Measurements from ENCODE around the gene EEFSEC. TPM values are rescaled to one million over a fixed set of nuclear protein-coding genes. Genes with fewer than 3 reads are reported as not detected.
"Not testable (repeated sequence)": the region's sequence is repeated elsewhere in the genome, so short reads cannot be mapped to it uniquely, and the experiment has no call there.

EEFSEC gene
- total RNA-seq, 4 donors from 2014 or later: 11.7 to 23.0 (median 14.9) TPM

DNA sequence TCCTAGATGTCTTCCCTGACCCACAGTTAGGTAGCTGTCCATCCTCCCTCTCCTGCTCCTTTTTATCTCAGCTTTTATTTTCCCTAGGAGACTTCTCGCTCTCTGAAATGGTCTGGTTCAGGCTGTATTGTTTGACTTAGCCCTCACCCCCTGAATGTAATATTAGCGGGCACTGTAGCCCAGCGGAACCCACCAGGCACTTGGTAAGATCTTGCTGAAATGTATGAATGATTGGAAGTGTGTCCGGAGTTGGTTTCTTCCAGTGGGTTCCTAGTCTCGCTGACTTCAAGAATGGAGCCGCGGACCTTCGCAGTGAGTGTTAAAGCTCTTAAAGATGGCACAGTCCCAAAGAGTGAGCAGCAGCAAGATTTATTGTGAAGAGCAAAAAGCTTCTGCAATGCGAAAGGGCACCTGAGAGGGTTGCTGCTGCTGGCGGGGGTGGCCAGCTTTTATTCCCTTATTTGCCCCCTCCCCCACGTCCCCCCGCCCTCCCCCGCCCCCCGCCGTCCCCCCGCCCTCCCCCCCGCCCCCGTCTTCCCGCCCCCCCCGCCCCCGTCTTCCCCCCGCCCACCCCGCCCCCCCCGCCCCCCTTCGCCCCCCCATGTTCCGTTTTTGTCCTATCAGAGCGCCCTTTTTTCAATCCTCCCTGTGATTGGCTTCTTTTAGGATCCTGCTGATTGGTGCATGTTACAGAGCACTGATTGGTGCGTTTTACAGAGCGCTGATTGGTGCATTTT lies 694 bp upstream of the EEFSEC start:
- TF ChIP-seq, protein P1, sequence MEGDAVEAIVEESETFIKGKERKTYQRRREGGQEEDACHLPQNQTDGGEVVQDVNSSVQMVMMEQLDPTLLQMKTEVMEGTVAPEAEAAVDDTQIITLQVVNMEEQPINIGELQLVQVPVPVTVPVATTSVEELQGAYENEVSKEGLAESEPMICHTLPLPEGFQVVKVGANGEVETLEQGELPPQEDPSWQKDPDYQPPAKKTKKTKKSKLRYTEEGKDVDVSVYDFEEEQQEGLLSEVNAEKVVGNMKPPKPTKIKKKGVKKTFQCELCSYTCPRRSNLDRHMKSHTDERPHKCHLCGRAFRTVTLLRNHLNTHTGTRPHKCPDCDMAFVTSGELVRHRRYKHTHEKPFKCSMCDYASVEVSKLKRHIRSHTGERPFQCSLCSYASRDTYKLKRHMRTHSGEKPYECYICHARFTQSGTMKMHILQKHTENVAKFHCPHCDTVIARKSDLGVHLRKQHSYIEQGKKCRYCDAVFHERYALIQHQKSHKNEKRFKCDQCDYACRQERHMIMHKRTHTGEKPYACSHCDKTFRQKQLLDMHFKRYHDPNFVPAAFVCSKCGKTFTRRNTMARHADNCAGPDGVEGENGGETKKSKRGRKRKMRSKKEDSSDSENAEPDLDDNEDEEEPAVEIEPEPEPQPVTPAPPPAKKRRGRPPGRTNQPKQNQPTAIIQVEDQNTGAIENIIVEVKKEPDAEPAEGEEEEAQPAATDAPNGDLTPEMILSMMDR (IDR thresholded peaks at IDR 0.05): no peak
- no peak for ATAC-seq (ENCODE audit: low FRiP score)

DNA sequence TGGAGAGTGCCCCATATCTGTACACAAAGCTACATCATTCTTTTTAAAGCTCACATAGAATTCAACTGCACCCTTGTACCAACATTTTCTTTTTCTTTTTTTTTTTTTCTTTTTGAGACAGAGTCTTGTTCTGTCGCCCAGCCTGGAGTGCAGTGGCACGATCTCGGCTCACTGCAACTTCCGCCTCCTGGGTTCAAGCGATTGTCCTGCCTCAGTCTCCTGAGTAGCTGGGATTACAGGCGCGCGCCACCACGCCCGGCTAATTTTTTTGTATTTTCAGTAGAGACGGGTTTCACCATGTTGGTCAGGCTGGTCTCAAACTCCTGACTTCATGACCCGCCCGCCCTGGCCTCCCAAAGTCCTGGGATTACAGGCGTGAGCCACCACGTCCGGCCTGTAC lies 1.1 kb downstream of the EEFSEC start:
- DNase-seq (ENCODE audit: low spot score); ATAC-seq (ENCODE audit: low FRiP score): not testable (repeated sequence)

More for the DNA sequence above, 694 bp upstream of the EEFSEC start:
- no peak for DNase-seq (ENCODE audit: low spot score)

DNA sequence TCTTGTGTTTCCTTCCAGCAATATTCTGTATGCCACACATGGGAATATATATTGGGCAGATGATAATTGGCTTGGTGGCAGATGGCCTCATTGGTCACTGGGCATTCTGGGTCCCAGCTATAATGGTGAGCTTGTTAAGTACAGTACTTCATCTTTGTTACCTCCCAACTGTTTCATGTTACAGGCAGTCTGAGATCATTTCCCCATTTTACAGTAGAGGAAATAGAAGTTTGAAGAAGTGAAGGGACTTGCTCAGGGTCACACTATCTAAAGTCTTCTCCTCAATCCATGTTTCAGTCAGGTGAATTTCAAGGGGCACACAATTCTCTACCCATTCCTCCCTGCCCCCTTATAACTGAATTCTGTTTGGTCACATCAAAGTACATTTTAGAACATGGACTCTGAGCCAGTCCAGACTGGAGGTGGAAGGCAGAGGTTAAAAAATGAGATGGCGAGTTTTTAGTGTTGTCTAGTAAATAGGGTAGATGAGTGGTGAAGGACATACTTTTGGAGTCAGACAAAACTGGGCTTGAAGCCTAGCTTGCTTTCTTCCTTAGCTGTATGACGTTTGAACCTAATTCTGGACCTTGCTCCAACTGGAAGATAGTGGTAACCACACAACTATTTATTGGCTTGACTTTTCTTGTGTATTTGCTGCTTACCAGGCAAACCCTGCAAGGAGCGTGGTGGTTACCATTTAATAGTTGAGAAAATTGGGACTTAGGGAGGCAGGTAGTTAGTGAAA lies 2.5 kb downstream of the EEFSEC start:
- ATAC-seq (ENCODE audit: low FRiP score) (no peak), DNase-seq (ENCODE audit: low spot score) (no peak)
- TF ChIP-seq, protein P1 (IDR thresholded peaks at IDR 0.05): no peak

DNA sequence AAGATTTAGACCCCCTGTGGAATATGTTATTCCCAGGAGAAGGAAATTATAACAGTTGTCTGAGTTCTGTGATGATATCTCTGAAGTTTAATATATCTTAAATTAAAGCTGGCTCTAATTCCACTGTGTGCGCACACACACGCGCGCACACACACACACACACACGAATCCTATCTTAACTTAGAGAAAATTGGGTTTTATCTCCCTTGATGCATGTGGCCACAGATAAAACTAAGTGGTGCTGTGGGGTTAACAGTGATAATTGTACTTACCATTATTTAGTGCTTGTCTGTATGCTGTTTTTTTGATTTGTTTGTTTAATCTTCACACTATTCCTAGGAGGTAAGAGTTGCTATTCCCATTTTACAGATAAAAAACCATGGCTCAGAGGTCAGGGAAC lies 7.4 kb downstream of the EEFSEC start:
- TF ChIP-seq, protein P1 (IDR thresholded peaks at IDR 0.05): no peak
- DNase-seq (ENCODE audit: low spot score) (no peak), ATAC-seq (ENCODE audit: low FRiP score) (no peak)

DNA sequence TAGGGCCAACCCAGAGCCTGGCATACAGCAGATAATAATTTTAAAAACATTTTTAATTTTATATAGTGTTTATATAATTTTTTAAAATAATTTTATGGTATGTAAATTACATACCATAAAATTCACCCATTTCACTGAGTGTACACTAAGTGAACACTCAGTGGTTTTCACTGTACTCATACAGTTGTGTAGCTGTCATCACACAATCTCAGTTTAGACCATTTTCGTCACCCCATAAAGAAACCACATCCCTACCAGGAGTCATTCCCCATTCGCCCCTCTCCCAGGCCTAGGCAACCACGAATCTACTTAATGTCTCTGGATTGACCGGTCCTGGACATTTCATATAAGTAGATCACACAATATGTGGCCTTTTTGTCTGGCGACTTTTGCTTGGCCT lies 10.2 kb downstream of the EEFSEC start:
- TF ChIP-seq, protein P1 (IDR thresholded peaks at IDR 0.05): no peak
- no peak for ATAC-seq (ENCODE audit: low FRiP score)
- DNase-seq (ENCODE audit: low spot score): no peak

DNA sequence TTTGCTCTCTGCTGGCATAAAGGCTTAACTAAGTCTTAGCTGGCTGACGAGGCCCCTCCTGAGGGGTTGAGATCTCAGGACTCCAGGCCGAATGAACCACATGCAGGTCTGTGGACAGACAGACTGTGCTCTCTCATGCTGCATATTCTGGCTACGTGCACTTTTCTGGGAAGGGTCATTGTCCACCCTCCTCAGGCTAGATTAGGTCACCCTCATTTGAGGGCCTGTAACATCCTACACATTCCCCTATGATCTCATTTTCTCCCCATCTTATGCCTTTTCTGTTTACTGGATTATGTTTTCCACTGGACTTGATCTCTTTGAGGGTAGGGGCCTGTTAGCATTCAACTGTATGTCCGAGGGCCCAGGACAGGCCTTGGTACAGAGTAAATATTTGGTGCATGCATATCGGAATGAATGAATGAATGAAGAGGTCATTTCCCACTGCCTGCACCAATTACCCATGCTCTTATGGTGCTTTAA lies 13.7 kb downstream of the EEFSEC start:
- ATAC-seq (ENCODE audit: low FRiP score) (no peak), DNase-seq (ENCODE audit: low spot score) (no peak)
- TF ChIP-seq, protein P1 (IDR thresholded peaks at IDR 0.05): no peak

DNA sequence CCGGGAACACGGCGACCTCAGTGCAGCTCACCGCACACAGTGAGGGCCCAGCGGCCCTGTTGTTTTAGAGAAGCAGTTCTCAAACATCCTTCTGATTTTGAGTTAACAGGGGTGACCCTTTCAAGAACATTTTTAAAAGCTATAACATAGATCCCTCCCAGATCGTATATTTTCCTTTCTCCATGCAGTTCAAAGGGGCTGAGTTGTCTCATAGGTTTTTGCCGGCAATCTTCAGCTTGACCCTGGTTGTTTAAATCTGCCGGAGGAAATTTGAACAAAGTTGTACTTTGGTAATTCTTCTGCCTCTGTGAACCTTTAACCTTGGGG lies 14.3 kb downstream of the EEFSEC start:
- TF ChIP-seq, protein P1 (IDR thresholded peaks at IDR 0.05): no peak

More for the DNA sequence above, 14.3 kb downstream of the EEFSEC start:
- no peak for DNase-seq (ENCODE audit: low spot score)
- no peak for ATAC-seq (ENCODE audit: low FRiP score)
